Mesendoderm (in vitro differentiated cells): ENCODE data around the gene NSUN2.
"Not testable (repeated sequence)": the region's sequence is repeated elsewhere in the genome, so short reads cannot be mapped to it uniquely, and the experiment has no call there.

Experiments
- DNase-seq: peaks from one replicate; pipeline ENCODE4 v3.0.0; 2013
- H2AK5ac ChIP-seq: 2 replicates; pipeline ENCODE4 v1.6.1; 2013; ENCODE audit warnings: low read length, inconsistent platforms
- H2BK120ac ChIP-seq: 2 replicates; pipeline ENCODE4 v1.6.1; 2013; ENCODE audit warnings: low read depth, mild to moderate bottlenecking, low read length, moderate library complexity, mixed read lengths
- H2BK15ac ChIP-seq: replicated peaks from 2 replicates; pipeline ENCODE4 v1.6.1; 2013; ENCODE audit warnings: low read depth, mild to moderate bottlenecking, moderate library complexity
- H2BK5ac ChIP-seq: 2 replicates; pipeline ENCODE4 v1.6.1; 2013; ENCODE audit warnings: low read length, inconsistent platforms
- H3K18ac ChIP-seq: 2 replicates; pipeline ENCODE4 v1.6.1; 2013; ENCODE audit warnings: mild to moderate bottlenecking, low read length, mixed read lengths
- H3K23ac ChIP-seq: one replicate; pipeline ENCODE4 v1.6.1; 2013; ENCODE audit warnings: low read length
- H3K27ac ChIP-seq: 2 replicates; pipeline ENCODE4 v1.5.1; 2013; ENCODE audit warnings: low read depth, mild to moderate bottlenecking, inconsistent platforms, low read length, moderate library complexity
- H3K27me3 ChIP-seq: 2 replicates; pipeline ENCODE4 v1.6.1; 2013; ENCODE audit warnings: low read length, control low read depth, mild to moderate bottlenecking, inconsistent platforms; ENCODE audit not compliant: insufficient read depth, poor library complexity
- H3K36me3 ChIP-seq: 2 replicates; pipeline ENCODE4 v1.6.1; 2013; ENCODE audit warnings: low read length, inconsistent platforms; ENCODE audit not compliant: control insufficient read depth, insufficient read depth
- H3K4ac ChIP-seq: one replicate; pipeline ENCODE4 v1.6.1; 2013; ENCODE audit warnings: low read depth, mild to moderate bottlenecking, low read length, moderate library complexity
- H3K4me1 ChIP-seq: 2 replicates; pipeline ENCODE4 v1.6.1; 2013; ENCODE audit warnings: low read depth, low read length, inconsistent platforms; ENCODE audit not compliant: control insufficient read depth
- H3K4me2 ChIP-seq: 2 replicates; pipeline ENCODE4 v1.6.1; 2013; ENCODE audit warnings: low read length
- H3K4me3 ChIP-seq: 2 replicates; pipeline ENCODE4 v1.5.1; 2013; ENCODE audit warnings: mild to moderate bottlenecking, low read length
- H3K56ac ChIP-seq: one replicate; pipeline ENCODE4 v1.6.1; 2013; ENCODE audit warnings: low read length
- H3K79me1 ChIP-seq: 2 replicates; pipeline ENCODE4 v1.6.1; 2013; ENCODE audit warnings: low read length, inconsistent platforms
- H3K79me2 ChIP-seq: 2 replicates; pipeline ENCODE4 v1.6.1; 2013; ENCODE audit warnings: mild to moderate bottlenecking, low read length; ENCODE audit not compliant: control insufficient read depth, insufficient read depth
- H3K9ac ChIP-seq: 2 replicates; pipeline ENCODE4 v1.6.1; 2013; ENCODE audit warnings: low read length, inconsistent platforms
- H4K5ac ChIP-seq: one replicate; pipeline ENCODE4 v1.6.1; 2013; ENCODE audit warnings: low read length
- H4K8ac ChIP-seq: one replicate; pipeline ENCODE4 v1.6.1; 2013; ENCODE audit warnings: low read depth, mild to moderate bottlenecking, control low read depth, low read length, moderate library complexity
- WGBS: extraction: QIAGEN DNeasy Blood & Tissue Kit; methylation state at CpG from one replicate; pipeline ENCODE4 v1.1.7; 2013; ENCODE audit warnings: low lambda C conversion rate, missing lambda C conversion rate; ENCODE audit not compliant: insufficient coverage; ENCODE audit errors: extremely low coverage; 5-methylcytosine and 5-hydroxymethylcytosine counted together

The NSUN2 gene

GRCh38 chr5:6573651-6574101 lies 59.2 kb downstream of the NSUN2 start:
- Histone ChIP-seq H3K4me3 (no peak overlapping the region), H3K4ac (no peak overlapping the region), H3K27me3 (no peaks in the 10 kb centered on the region), H3K36me3 (no peaks in the 10 kb centered on the region), H2AK5ac (no peak overlapping the region), H3K23ac (no peak overlapping the region), H3K56ac (no peak overlapping the region), H3K9ac (no peak overlapping the region), H2BK120ac (no peak overlapping the region), H2BK15ac (no peak overlapping the region), H3K4me2 (no peak overlapping the region), H3K18ac (no peak overlapping the region), H3K27ac (no peak overlapping the region), H2BK5ac (no peak overlapping the region), H4K8ac (no peak overlapping the region), H3K79me1 (no peaks in the 10 kb centered on the region), H3K79me2 (no peaks in the 10 kb centered on the region), H3K4me1 (no peaks in the 10 kb centered on the region), H4K5ac (no peak overlapping the region)
- peak; percentile 26 for DNase-seq
- no CpG with 5 or more reads among the region's 12 CpGs for WGBS

GRCh38 chr5:6572825-6573380 lies 59.9 kb downstream of the NSUN2 start:
- Histone ChIP-seq H3K4me2 (no peak overlapping the region), H4K5ac (no peak overlapping the region), H3K79me2 (no peaks in the 10 kb centered on the region), H2AK5ac (no peak overlapping the region), H3K4me3 (no peak overlapping the region), H3K27ac (no peak overlapping the region), H3K27me3 (no peaks in the 10 kb centered on the region), H3K36me3 (no peaks in the 10 kb centered on the region), H3K79me1 (no peaks in the 10 kb centered on the region), H4K8ac (no peak overlapping the region), H3K9ac (no peak overlapping the region), H3K18ac (no peak overlapping the region), H3K4me1 (no peaks in the 10 kb centered on the region), H2BK5ac (no peak overlapping the region), H3K56ac (no peak overlapping the region), H2BK120ac (no peak overlapping the region), H2BK15ac (no peak overlapping the region), H3K4ac (no peak overlapping the region), H3K23ac (no peak overlapping the region)
- DNase-seq: no peak
- WGBS: no CpG with 5 or more reads among the region's 21 CpGs

GRCh38 chr5:6572086-6572824 lies 60.6 kb downstream of the NSUN2 start:
- WGBS: no CpG with 5 or more reads among the region's 30 CpGs
- no peak overlapping the region for H4K8ac ChIP-seq

DNA sequence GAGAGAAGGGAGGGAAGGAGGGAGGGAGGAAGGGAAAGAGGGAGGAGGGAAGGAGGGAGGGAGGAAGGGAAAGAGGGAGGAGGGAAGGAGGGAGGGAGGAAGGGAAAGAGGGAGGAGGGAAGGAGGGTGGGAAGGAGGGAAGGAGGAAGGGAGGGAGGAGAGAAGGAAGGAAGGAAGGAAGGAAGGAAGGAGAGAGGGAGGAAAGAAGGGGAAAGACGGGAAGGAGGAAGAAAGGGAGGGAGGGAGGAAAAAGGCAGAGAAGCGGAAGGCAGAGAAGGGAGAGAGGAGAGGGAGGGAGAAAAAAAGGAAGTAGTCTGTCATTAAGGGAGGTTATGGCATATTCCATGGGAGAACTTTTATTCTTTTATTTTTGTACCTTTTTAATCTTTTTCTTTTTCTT lies 61.2 kb downstream of the NSUN2 start:
- not testable (repeated sequence) for H2AK5ac ChIP-seq, DNase-seq, H4K8ac ChIP-seq, H3K9ac ChIP-seq, H3K18ac ChIP-seq, H3K4me1 ChIP-seq, H2BK5ac ChIP-seq, H2BK15ac ChIP-seq, H3K4me2 ChIP-seq, H4K5ac ChIP-seq, H3K79me2 ChIP-seq, H3K56ac ChIP-seq, H2BK120ac ChIP-seq, H3K79me1 ChIP-seq, H3K23ac ChIP-seq, H3K4me3 ChIP-seq, H3K27me3 ChIP-seq, H3K27ac ChIP-seq, H3K4ac ChIP-seq, H3K36me3 ChIP-seq
- no CpG with 5 or more reads among the region's 2 CpGs for WGBS

More at GRCh38 chr5:6572086-6572824, 60.6 kb downstream of the NSUN2 start:
- H3K36me3 ChIP-seq: no peaks in the 10 kb centered on the region
- H3K4me2 ChIP-seq: no peak overlapping the region
- H2BK5ac ChIP-seq: no peak overlapping the region
- no peak overlapping the region for H3K27ac ChIP-seq
- no peak overlapping the region for H2AK5ac ChIP-seq
- no peak overlapping the region for H3K23ac ChIP-seq
- H3K4me3 ChIP-seq: no peak overlapping the region
- H3K18ac ChIP-seq: no peak overlapping the region
- H4K5ac ChIP-seq: no peak overlapping the region
- H3K4me1 ChIP-seq: no peaks in the 10 kb centered on the region
- H2BK15ac ChIP-seq: no peak overlapping the region
- no peak overlapping the region for H3K56ac ChIP-seq
- H3K79me1 ChIP-seq: no peaks in the 10 kb centered on the region
- no peak overlapping the region for H2BK120ac ChIP-seq
- H3K9ac ChIP-seq: no peak overlapping the region
- no peaks in the 10 kb centered on the region for H3K79me2 ChIP-seq
- no peaks in the 10 kb centered on the region for H3K27me3 ChIP-seq
- no peak for DNase-seq
- H3K4ac ChIP-seq: no peak overlapping the region

- H2BK5ac ChIP-seq: no peak overlapping the region
- no peak overlapping the region for H2BK120ac ChIP-seq
- H3K79me2 ChIP-seq: no peaks in the 10 kb centered on the region
- no peak overlapping the region for H4K8ac ChIP-seq
- no peak overlapping the region for H3K18ac ChIP-seq
- no peaks in the 10 kb centered on the region for H3K4me1 ChIP-seq
- H3K9ac ChIP-seq: no peak overlapping the region
- DNase-seq: no peak
- H3K56ac ChIP-seq: no peak overlapping the region
- H3K27ac ChIP-seq: no peak overlapping the region
- no peaks in the 10 kb centered on the region for H3K27me3 ChIP-seq
- no peak overlapping the region for H3K23ac ChIP-seq
- no CpG with 5 or more reads among the region's 5 CpGs for WGBS
- H3K4me2 ChIP-seq: no peak overlapping the region
- no peak overlapping the region for H2AK5ac ChIP-seq
- H3K4ac ChIP-seq: no peak overlapping the region
- H4K5ac ChIP-seq: no peak overlapping the region
- H2BK15ac ChIP-seq: no peak overlapping the region
- H3K4me3 ChIP-seq: no peak overlapping the region
- H3K36me3 ChIP-seq: no peaks in the 10 kb centered on the region
- no peaks in the 10 kb centered on the region for H3K79me1 ChIP-seq
Measured at GRCh38 chr5:6570530-6570929, 62.3 kb downstream of the NSUN2 start.
